Measurements from ENCODE around the gene ABCB6.

DNA sequence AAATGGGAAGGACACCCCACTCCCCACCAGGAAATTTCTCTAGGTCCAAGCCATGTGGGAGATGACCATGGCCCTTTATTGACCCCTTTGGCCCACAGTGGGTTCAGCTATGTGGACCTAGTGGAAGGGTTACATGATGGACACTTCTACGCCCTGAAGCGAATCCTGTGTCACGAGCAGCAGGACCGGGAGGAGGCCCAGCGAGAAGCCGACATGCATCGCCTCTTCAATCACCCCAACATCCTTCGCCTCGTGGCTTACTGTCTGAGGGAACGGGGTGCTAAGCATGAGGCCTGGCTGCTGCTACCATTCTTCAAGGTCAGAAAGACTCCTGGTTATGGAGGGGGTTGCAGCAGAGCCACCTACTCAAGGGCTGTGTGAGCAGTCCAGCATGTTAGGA is 27.8 kb upstream of the ABCB6 start:
- TF ChIP-seq, protein P1, sequence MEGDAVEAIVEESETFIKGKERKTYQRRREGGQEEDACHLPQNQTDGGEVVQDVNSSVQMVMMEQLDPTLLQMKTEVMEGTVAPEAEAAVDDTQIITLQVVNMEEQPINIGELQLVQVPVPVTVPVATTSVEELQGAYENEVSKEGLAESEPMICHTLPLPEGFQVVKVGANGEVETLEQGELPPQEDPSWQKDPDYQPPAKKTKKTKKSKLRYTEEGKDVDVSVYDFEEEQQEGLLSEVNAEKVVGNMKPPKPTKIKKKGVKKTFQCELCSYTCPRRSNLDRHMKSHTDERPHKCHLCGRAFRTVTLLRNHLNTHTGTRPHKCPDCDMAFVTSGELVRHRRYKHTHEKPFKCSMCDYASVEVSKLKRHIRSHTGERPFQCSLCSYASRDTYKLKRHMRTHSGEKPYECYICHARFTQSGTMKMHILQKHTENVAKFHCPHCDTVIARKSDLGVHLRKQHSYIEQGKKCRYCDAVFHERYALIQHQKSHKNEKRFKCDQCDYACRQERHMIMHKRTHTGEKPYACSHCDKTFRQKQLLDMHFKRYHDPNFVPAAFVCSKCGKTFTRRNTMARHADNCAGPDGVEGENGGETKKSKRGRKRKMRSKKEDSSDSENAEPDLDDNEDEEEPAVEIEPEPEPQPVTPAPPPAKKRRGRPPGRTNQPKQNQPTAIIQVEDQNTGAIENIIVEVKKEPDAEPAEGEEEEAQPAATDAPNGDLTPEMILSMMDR (IDR thresholded peaks at IDR 0.05) = no peak
- no peak for TF ChIP-seq POLR2A (IDR thresholded peaks at IDR 0.05)
